PC-9 (cell line): ENCODE results near the gene ZNF100.

ENCODE experiments used
- EZH2 ChIP-seq: fragments of 200-600 bp; sonication (generic); IDR thresholded peaks from 2 replicates; pipeline ENCODE4 v1.8.0; 2017; ENCODE audit warnings: antibody characterized with exemption, low read depth
- TF ChIP-seq, protein P1 (sequence below): fragments of 200-600 bp; sonication (generic); conservative IDR thresholded peaks from 2 replicates; pipeline ENCODE4 v1.6.1; 2017; ENCODE audit warnings: mixed run types, antibody characterized with exemption, mild to moderate bottlenecking, moderate library complexity

DNA sequence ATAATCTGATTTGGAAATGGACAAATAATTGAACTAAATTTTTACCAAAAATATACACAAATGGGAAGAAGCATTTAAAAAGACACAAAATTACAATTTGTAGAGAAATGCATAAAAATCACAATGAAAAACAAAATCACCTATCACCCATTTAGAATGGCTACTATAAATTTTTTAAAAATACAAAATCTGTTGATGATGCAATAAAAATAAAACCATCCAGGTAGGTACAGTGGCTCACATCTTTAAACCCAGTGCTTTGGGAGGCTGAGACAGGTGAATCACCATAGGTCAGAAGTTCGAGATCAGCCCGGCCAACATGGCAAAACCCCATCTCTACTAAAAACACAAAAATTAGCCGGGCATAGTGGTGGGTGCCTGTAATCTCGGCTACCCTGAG, 45.1 kb upstream of the ZNF100 start:
- TF ChIP-seq, protein P1, sequence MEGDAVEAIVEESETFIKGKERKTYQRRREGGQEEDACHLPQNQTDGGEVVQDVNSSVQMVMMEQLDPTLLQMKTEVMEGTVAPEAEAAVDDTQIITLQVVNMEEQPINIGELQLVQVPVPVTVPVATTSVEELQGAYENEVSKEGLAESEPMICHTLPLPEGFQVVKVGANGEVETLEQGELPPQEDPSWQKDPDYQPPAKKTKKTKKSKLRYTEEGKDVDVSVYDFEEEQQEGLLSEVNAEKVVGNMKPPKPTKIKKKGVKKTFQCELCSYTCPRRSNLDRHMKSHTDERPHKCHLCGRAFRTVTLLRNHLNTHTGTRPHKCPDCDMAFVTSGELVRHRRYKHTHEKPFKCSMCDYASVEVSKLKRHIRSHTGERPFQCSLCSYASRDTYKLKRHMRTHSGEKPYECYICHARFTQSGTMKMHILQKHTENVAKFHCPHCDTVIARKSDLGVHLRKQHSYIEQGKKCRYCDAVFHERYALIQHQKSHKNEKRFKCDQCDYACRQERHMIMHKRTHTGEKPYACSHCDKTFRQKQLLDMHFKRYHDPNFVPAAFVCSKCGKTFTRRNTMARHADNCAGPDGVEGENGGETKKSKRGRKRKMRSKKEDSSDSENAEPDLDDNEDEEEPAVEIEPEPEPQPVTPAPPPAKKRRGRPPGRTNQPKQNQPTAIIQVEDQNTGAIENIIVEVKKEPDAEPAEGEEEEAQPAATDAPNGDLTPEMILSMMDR = no peak
- no peak for TF ChIP-seq EZH2
